ENCODE data around the gene CASP8. TPM values are rescaled to one million over a fixed set of nuclear protein-coding genes. Genes with fewer than 3 reads are reported as not detected.
A peak's percentile ranks its signal among the peaks of the same experiment; 100 is the strongest.

CASP8 gene
- total and polyA plus RNA-seq, 9 of the 15 experiments (the other 6 are each of a cell fraction or from before 2014, with no cell fraction given), result 10.2 to 31.4 (median 19.4) TPM

DNA sequence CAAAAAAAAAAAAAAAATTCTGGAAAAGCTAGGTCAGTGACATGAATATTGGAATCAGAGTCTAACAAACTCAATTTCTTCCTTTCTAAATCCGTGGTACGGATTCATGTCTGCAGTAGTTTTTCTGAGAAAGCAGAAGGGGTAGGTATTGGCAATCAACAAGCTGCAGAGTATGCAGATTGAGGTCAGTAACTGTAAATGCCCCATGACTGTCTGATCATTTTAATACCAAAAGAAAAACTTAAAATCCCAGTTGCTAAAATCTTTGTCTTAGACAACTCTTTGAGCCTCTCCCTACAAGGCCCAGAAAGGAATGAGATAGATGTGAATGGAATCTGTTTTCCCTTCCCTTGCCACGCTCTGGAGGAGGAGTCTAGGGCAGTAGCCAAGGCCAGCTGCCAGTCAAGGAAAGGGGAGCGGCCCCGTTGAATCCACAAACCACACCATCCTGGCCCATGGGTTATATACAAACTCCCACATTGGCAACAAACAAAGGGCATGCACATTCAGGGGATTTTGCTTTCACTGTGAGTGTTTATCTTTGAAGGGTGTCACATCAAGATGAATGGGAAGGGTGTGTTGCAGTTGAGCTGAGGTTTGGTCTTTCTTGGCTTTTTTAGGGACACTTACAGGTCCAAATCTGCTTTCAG is 6.1 kb upstream of the CASP8 start (continued):
- TF ChIP-seq RCOR1 (IDR thresholded peaks at IDR 0.05; ENCODE audit: borderline replicate concordance in 1 of 2, low read depth in 2 of 2, low read length in 2 of 2), result peak in 1 of 2 experiments; percentile 75; a peak in 1 of 4 replicates
- no peak for TF ChIP-seq GTF2E2 (tag; IDR thresholded peaks at IDR 0.05)
- no peak for TF ChIP-seq RBM17 (IDR thresholded peaks at IDR 0.05; ENCODE audit: borderline replicate concordance, low read depth, low read length)
- TF ChIP-seq, protein P1, sequence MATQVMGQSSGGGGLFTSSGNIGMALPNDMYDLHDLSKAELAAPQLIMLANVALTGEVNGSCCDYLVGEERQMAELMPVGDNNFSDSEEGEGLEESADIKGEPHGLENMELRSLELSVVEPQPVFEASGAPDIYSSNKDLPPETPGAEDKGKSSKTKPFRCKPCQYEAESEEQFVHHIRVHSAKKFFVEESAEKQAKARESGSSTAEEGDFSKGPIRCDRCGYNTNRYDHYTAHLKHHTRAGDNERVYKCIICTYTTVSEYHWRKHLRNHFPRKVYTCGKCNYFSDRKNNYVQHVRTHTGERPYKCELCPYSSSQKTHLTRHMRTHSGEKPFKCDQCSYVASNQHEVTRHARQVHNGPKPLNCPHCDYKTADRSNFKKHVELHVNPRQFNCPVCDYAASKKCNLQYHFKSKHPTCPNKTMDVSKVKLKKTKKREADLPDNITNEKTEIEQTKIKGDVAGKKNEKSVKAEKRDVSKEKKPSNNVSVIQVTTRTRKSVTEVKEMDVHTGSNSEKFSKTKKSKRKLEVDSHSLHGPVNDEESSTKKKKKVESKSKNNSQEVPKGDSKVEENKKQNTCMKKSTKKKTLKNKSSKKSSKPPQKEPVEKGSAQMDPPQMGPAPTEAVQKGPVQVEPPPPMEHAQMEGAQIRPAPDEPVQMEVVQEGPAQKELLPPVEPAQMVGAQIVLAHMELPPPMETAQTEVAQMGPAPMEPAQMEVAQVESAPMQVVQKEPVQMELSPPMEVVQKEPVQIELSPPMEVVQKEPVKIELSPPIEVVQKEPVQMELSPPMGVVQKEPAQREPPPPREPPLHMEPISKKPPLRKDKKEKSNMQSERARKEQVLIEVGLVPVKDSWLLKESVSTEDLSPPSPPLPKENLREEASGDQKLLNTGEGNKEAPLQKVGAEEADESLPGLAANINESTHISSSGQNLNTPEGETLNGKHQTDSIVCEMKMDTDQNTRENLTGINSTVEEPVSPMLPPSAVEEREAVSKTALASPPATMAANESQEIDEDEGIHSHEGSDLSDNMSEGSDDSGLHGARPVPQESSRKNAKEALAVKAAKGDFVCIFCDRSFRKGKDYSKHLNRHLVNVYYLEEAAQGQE (IDR thresholded peaks at IDR 0.05; ENCODE audit: borderline replicate concordance), result 0 out of 2 replicates have a peak, but pooled peaks have one; percentile 4
- TF ChIP-seq, protein P1 (CRISPR knock-in tag; IDR thresholded peaks at IDR 0.05; ENCODE audit: low read depth), result no peak
- TF ChIP-seq, protein P2, sequence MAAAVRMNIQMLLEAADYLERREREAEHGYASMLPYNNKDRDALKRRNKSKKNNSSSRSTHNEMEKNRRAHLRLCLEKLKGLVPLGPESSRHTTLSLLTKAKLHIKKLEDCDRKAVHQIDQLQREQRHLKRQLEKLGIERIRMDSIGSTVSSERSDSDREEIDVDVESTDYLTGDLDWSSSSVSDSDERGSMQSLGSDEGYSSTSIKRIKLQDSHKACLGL (CRISPR knock-in tag; IDR thresholded peaks at IDR 0.05; ENCODE audit: borderline replicate concordance, poor library complexity, severe bottlenecking), result no peak
- TF ChIP-seq HDAC1 (IDR thresholded peaks at IDR 0.05), result 0 out of 4 replicates have a peak, but pooled peaks of 1 of the 2 experiments have one; percentile 14
- TF ChIP-seq, protein P3, sequence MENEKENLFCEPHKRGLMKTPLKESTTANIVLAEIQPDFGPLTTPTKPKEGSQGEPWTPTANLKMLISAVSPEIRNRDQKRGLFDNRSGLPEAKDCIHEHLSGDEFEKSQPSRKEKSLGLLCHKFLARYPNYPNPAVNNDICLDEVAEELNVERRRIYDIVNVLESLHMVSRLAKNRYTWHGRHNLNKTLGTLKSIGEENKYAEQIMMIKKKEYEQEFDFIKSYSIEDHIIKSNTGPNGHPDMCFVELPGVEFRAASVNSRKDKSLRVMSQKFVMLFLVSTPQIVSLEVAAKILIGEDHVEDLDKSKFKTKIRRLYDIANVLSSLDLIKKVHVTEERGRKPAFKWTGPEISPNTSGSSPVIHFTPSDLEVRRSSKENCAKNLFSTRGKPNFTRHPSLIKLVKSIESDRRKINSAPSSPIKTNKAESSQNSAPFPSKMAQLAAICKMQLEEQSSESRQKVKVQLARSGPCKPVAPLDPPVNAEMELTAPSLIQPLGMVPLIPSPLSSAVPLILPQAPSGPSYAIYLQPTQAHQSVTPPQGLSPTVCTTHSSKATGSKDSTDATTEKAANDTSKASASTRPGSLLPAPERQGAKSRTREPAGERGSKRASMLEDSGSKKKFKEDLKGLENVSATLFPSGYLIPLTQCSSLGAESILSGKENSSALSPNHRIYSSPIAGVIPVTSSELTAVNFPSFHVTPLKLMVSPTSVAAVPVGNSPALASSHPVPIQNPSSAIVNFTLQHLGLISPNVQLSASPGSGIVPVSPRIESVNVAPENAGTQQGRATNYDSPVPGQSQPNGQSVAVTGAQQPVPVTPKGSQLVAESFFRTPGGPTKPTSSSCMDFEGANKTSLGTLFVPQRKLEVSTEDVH (IDR thresholded peaks at IDR 0.05; ENCODE audit: low read depth, partially characterized antibody), result no peak
- TF ChIP-seq, protein P4, sequence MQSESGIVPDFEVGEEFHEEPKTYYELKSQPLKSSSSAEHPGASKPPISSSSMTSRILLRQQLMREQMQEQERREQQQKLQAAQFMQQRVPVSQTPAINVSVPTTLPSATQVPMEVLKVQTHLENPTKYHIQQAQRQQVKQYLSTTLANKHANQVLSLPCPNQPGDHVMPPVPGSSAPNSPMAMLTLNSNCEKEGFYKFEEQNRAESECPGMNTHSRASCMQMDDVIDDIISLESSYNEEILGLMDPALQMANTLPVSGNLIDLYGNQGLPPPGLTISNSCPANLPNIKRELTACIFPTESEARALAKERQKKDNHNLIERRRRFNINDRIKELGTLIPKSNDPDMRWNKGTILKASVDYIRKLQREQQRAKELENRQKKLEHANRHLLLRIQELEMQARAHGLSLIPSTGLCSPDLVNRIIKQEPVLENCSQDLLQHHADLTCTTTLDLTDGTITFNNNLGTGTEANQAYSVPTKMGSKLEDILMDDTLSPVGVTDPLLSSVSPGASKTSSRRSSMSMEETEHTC (IDR thresholded peaks at IDR 0.05), result no peak
- TF ChIP-seq HDAC8 (tag; IDR thresholded peaks at IDR 0.05), result no peak
- TF ChIP-seq RNF2 (IDR thresholded peaks at IDR 0.05), result no peak
- no peak for TF ChIP-seq NUFIP1 (IDR thresholded peaks at IDR 0.05; ENCODE audit: partially characterized antibody)
- TF ChIP-seq, protein P5, sequence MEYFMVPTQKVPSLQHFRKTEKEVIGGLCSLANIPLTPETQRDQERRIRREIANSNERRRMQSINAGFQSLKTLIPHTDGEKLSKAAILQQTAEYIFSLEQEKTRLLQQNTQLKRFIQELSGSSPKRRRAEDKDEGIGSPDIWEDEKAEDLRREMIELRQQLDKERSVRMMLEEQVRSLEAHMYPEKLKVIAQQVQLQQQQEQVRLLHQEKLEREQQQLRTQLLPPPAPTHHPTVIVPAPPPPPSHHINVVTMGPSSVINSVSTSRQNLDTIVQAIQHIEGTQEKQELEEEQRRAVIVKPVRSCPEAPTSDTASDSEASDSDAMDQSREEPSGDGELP (CRISPR knock-in tag; IDR thresholded peaks at IDR 0.05; ENCODE audit: borderline replicate concordance), result no peak
